Measurements from ENCODE around the gene ADRA2B.

The ADRA2B gene

DNA sequence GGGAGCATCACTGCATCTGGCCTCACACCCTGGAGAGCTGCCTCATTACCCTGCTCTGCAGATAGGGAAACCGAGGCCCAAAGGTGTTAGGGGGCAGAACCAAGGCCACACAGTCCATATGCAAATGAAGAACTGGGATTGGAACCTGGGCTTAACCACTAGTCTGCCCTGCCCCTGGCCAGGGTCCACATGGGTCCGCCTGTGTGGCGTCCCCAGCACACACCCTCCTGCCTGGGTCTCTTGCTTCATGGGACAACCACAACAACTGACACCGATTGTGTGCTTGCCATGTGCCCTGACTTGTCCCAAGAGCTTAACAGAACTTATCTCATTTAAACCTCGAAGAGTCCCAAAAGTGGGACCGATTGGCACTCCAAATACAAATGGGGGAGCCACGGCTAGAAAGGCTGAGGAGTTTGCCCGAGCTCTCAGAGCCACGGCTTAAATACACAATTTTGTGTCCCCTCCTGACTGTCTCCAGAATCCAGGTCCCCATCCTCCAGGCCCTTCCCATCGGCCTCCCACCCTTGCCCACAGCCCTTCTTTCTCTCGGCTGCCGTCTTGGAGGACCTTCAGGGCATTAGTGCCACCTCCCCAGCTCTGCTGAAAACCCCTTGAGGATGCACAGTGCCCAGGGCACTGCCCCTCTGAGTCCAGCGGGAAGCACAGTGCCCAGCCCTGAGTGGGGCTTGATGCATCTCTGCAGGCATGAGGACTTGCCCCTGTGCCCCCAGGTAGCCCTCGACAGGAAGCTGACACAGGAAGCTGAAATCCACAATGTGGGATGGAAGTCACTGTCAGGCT lies 34.6 kb upstream of the ADRA2B start:
- TF ChIP-seq, protein P1, sequence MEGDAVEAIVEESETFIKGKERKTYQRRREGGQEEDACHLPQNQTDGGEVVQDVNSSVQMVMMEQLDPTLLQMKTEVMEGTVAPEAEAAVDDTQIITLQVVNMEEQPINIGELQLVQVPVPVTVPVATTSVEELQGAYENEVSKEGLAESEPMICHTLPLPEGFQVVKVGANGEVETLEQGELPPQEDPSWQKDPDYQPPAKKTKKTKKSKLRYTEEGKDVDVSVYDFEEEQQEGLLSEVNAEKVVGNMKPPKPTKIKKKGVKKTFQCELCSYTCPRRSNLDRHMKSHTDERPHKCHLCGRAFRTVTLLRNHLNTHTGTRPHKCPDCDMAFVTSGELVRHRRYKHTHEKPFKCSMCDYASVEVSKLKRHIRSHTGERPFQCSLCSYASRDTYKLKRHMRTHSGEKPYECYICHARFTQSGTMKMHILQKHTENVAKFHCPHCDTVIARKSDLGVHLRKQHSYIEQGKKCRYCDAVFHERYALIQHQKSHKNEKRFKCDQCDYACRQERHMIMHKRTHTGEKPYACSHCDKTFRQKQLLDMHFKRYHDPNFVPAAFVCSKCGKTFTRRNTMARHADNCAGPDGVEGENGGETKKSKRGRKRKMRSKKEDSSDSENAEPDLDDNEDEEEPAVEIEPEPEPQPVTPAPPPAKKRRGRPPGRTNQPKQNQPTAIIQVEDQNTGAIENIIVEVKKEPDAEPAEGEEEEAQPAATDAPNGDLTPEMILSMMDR (IDR thresholded peaks at IDR 0.05; ENCODE audit: extremely low read depth, insufficient read depth, missing control alignments): no peak
- in situ Hi-C loops (cut with MboI; ENCODE audit: low pct_unique_long_range_greater_than_20kb, low sequenced_read_pairs, unreplicated experiment): no loop called here
- DNase-seq (ENCODE audit: low spot score): no peak

DNA sequence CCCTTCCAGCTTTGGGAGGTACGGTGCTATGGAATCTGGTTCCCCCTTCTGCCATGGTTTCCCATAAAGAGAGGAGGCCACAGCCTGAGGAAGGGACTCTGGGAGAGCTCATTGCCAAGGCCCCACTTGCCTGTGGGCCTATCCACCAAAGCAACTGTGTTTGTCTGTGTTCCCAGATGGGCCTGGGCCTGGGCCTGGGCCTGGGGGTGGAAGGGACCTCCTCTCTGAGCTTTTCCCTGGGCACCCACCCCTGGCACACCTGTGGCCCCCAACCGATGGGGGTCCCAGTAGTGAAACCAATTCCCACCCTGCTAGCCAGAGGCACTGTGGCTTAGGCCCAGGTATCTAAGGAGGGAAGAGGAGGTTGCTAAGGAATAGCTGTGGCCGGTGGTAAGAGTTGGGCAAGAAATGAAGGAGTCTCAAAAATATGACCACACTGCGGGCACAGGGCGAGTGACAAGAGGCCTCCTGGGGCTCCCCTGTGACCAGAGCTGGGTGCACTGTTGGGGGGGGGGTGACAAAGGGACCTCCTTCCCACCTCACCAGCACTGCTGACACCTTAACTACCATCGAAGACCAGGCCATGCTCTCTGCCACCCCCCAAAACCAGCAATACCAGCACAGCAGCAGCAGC lies 33.8 kb upstream of the ADRA2B start:
- TF ChIP-seq, protein P1 (IDR thresholded peaks at IDR 0.05; ENCODE audit: extremely low read depth, insufficient read depth, missing control alignments): no peak
- no peak for DNase-seq (ENCODE audit: low spot score)
- in situ Hi-C loops (cut with MboI; ENCODE audit: low pct_unique_long_range_greater_than_20kb, low sequenced_read_pairs, unreplicated experiment): no loop called here

DNA sequence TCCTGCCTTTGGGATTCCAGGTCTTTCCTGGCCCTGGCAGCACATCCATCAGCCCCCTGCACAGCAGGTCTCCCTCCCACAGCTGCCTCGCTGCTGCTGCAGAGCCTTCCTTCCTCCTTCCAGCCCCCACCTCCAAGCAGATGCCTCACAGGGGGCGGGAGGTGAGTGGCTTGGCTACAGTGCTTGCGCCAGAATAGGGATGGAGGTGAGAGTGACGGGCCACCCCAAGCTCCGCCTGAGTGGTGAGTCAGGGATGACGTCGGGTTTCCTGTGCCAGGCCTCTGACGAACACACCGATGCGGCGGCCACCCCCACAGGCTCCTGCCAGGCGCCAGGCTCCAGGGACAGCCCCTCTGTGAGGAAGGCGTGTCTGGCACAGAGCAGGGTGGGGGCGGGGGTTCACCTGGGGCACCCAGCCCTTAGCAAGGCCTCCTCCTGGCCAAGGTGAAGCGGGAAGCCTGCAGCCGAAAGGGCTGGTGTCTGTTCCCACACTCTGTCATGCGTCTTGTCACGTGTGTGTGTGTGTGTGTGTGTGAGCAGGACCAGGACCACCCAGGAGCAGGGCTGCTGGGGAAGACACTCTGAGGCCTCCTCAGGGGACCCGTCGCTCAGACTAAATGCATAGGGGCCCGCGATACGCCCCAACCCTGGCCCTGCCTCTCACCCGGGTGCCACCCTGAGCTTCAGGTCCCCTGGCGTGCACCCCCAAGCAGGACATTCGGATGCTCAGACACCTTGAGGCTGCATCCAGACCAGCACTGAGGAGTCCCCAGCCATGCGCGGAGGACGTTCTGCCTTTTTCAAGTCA lies 32.2 kb upstream of the ADRA2B start:
- peak; percentile 81 for DNase-seq (ENCODE audit: low spot score)
- in situ Hi-C loops (cut with MboI; ENCODE audit: low pct_unique_long_range_greater_than_20kb, low sequenced_read_pairs, unreplicated experiment): no loop called here
- TF ChIP-seq, protein P1 (IDR thresholded peaks at IDR 0.05; ENCODE audit: extremely low read depth, insufficient read depth, missing control alignments): no peak

DNA sequence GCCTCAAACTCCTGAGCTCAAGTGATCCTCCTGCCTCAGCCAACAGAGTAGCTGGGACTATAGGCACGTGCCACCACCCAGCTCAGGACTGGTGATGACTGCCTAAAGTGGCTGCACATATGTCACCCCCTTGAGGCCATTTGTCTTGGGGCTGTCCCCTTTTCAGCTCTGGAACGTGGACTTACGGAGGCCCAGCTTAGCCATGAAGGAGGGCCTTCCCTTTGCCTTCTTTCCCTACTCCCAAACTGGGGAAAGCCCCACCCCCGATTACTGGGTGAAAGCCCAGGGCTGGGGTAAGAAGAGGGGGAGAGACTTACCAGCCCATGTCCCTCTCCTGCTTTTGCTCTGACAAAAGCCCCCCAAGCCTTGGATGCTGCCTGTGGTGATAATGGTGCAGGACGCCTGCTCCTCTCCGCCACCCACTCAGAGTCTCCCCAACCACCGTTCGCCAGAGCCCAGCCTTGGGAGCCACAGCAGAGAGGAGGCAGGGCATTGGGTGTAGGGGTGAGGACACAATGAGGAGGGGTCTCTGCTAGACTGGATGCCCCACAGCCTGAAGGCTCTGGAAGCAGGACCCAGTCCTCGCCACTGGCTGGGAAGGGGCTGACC lies 31.3 kb upstream of the ADRA2B start:
- DNase-seq (ENCODE audit: low spot score): peak; percentile 18
- in situ Hi-C loops (cut with MboI; ENCODE audit: low pct_unique_long_range_greater_than_20kb, low sequenced_read_pairs, unreplicated experiment): no loop called here
- TF ChIP-seq, protein P1 (IDR thresholded peaks at IDR 0.05; ENCODE audit: extremely low read depth, insufficient read depth, missing control alignments): no peak

DNA sequence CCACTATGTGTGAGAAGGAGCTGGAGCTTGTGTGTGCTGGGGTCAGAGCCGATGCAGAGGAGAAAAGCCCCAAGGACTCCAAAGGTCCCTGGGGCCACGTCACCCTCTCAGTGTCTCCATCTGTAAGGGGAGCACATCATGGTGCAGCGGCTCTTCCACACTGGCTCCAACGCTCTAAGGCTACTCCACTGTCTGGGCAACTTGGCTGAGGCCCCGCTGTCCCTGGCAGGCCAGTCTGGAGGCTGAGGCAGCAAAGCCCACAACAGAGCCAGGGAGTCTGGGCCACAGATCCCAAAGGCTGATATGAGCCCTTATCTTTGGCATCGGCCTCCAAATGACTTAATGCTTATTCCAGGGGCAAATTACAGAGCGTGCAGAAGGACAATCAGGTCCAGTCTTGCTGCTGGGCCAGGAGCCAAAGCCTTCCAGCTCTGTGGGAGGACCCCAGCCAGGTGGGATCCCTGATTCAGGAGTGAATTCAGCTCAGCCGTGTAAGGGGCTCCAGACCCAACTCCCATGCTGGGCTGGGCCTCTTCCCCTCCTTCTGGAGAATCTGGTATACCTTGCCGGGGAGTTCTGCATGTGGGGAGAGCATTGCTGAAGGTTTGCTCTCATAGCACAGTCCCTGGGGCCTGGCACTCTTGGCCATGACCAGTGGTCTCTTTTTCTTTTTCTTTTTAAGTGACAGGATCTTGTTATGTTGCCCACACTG lies 30.7 kb upstream of the ADRA2B start:
- in situ Hi-C loops (cut with MboI; ENCODE audit: low pct_unique_long_range_greater_than_20kb, low sequenced_read_pairs, unreplicated experiment): no loop called here
- DNase-seq (ENCODE audit: low spot score): no peak
- TF ChIP-seq, protein P1 (IDR thresholded peaks at IDR 0.05; ENCODE audit: extremely low read depth, insufficient read depth, missing control alignments): no peak
